ENCODE measurements around the gene EME2.
"Not testable (repeated sequence)": the region's sequence is repeated elsewhere in the genome, so short reads cannot be mapped to it uniquely, and the experiment has no call there.

The EME2 gene

GRCh38 chr16:1772362-1772907 is at the start of gene EME2:
EME2 (plus strand) TSS chr16:1772810; CDS start chr16:1773228, 418 bp downstream.
- no peak for DNase-seq

GRCh38 chr16:1723450-1724147 is 49.0 kb upstream of the EME2 start:
- no peak for DNase-seq

- DNase-seq, result no peak
Measured at GRCh38 chr16:1724491-1724890, 48.1 kb upstream of the EME2 start.

- DNase-seq, result no peak
Measured at GRCh38 chr16:1726661-1727502, 45.7 kb upstream of the EME2 start.

- DNase-seq, result no peak
Measured at GRCh38 chr16:1727651-1728624, 44.7 kb upstream of the EME2 start.

- DNase-seq, result no peak
Measured at GRCh38 chr16:1729026-1729425, 43.6 kb upstream of the EME2 start.

- no peak for DNase-seq
Measured at GRCh38 chr16:1729445-1729844, 43.2 kb upstream of the EME2 start.

- DNase-seq, result no peak
Measured at GRCh38 chr16:1731073-1731472, 41.5 kb upstream of the EME2 start.

- no peak for DNase-seq
Measured at GRCh38 chr16:1731603-1732002, 41.0 kb upstream of the EME2 start.

GRCh38 chr16:1732071-1732470 is 40.5 kb upstream of the EME2 start:
- no peak for DNase-seq

GRCh38 chr16:1732551-1732987 is 40.0 kb upstream of the EME2 start:
- DNase-seq, result not testable (repeated sequence)

- DNase-seq, result no peak
Measured at GRCh38 chr16:1734123-1734522, 38.5 kb upstream of the EME2 start.

- DNase-seq, result no peak
Measured at GRCh38 chr16:1734816-1735215, 37.8 kb upstream of the EME2 start.

- DNase-seq, result no peak
Measured at GRCh38 chr16:1740234-1740633, 32.4 kb upstream of the EME2 start.

- peak; percentile 46 for DNase-seq
Measured at GRCh38 chr16:1740781-1741490, 31.7 kb upstream of the EME2 start.

GRCh38 chr16:1741553-1742165 is 31.0 kb upstream of the EME2 start:
- DNase-seq, result no peak

GRCh38 chr16:1743376-1744337 is 29.0 kb upstream of the EME2 start:
- DNase-seq, result peak; percentile 50

GRCh38 chr16:1744338-1744840 is 28.2 kb upstream of the EME2 start:
- peak; percentile 60 for DNase-seq

- peak; percentile 96 for DNase-seq
Measured at GRCh38 chr16:1745181-1745899, 27.3 kb upstream of the EME2 start.
